Forelimb muscle (tissue), 1 donor: ENCODE results near the gene APOE. TPM values are rescaled to one million over a fixed set of nuclear protein-coding genes. Genes with fewer than 3 reads are reported as not detected.
A peak's percentile ranks its signal among the peaks of the same experiment; 100 is the strongest.

Experiments used
- DNase-seq: peaks from one replicate; pipeline ENCODE4 v3.0.0-alpha.2; 2013; ENCODE audit warnings: low read depth
- polyA plus RNA-seq: library from polyadenylated mRNA; unstranded; fragments of 120-200 nt; gene quantifications from one replicate; pipeline ENCODE4 v1.2.1, GENCODE V29; 2013; ENCODE audit not compliant: insufficient read length

APOE gene
- polyA plus RNA-seq, 1 donor: 41.6 TPM

GRCh38 chr19:44951179-44952159 is 45.9 kb downstream of the APOE start:
- DNase-seq: peak; percentile 51

- no peak for DNase-seq
These were observed 48.7 kb downstream of the APOE start for GRCh38 chr19:44954278-44954648.

GRCh38 chr19:44954649-44955504 is 49.3 kb downstream of the APOE start, which contains the start of gene CLPTM1:
TSS of gene CLPTM1 (plus strand) at chr19:44955380. CDS start at chr19:44955396, 16 bp downstream.
- DNase-seq: peak; percentile 94

- DNase-seq: no peak
These were observed 50.2 kb downstream of the APOE start for GRCh38 chr19:44955505-44956439.

- no peak for DNase-seq
These were observed 51.9 kb downstream of the APOE start for GRCh38 chr19:44957526-44957925.

GRCh38 chr19:44958090-44958489 is 52.5 kb downstream of the APOE start:
- no peak for DNase-seq

Other genes with a start within 250 kb of the APOE start
- 8.0 TPM for gene CEACAM19, start 234.3 kb upstream of the APOE start, polyA plus RNA-seq
- 0.37 TPM for gene CEACAM16, start 206.6 kb upstream of the APOE start, polyA plus RNA-seq
- 11.6 TPM for gene BCL3, start 157.1 kb upstream of the APOE start, polyA plus RNA-seq
- not detected for gene CBLC, start 127.9 kb upstream of the APOE start, polyA plus RNA-seq
- 201 TPM for gene BCAM, start 96.7 kb upstream of the APOE start, polyA plus RNA-seq
- gene NECTIN2, start 59.5 kb upstream of the APOE start, polyA plus RNA-seq: 44.1 TPM
- gene TOMM40, start 14.5 kb upstream of the APOE start, polyA plus RNA-seq: 35.1 TPM
- 19.6 TPM for gene APOC1, start 8.8 kb downstream of the APOE start, polyA plus RNA-seq
- not detected for gene APOC4, start 36.4 kb downstream of the APOE start, polyA plus RNA-seq
- gene APOC2, start 40.3 kb downstream of the APOE start, polyA plus RNA-seq: not detected
- gene CLPTM1, start 49.6 kb downstream of the APOE start, polyA plus RNA-seq: 52.5 TPM
- gene RELB, start 95.7 kb downstream of the APOE start, polyA plus RNA-seq: 4.8 TPM
- 48.8 TPM for gene CLASRP, start 133.2 kb downstream of the APOE start, polyA plus RNA-seq
- 0.91 TPM for gene ZNF296, start 170.7 kb downstream of the APOE start, polyA plus RNA-seq
- 22.7 TPM for gene GEMIN7, start 173.5 kb downstream of the APOE start, polyA plus RNA-seq
- 22.1 TPM for gene PPP1R37, start 187.4 kb downstream of the APOE start, polyA plus RNA-seq